ENCODE measurements around the gene LTBP1.

The LTBP1 gene

DNA sequence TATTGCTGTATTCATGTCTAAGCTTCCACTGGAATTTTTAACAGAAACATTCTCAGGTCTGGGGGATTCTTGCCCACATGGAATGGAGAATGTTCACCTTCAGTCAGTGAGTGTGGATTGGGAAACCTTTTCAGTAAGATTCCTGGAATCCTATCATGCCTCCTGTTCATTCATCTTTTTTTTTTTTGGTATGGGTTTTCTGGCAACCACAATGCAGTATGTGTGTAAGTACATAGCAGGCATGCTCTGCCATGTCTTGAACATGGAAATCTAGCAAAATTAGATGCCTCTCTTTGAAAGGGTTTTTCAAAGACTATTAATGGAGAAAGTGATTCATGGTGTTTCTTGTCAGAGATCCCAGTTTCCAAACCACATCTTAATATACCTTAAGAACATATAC is 176.5 kb downstream of the LTBP1 start:
- no peak for DNase-seq

DNA sequence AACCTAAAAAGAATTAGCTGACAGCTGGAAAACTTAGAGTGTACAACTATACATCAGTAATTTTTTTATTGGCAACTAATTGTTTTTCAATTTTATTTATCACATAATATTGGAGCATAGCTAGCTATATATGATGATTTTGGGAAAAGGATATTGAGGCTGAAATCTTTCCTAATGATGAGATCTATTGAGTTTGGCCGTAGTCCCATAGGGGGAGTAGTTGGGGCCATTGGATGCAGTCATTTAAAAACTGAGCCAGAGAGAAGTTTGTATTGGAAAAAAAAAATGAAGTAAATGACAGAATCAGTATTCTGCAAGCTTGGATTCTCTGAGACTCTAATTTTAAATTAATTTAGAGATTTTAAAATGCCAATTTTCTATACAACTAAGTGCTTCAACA is 179.8 kb downstream of the LTBP1 start:
- DNase-seq: no peak

GRCh38 chr2:33126958-33127357 is 180.2 kb downstream of the LTBP1 start:
- DNase-seq: no peak

DNA sequence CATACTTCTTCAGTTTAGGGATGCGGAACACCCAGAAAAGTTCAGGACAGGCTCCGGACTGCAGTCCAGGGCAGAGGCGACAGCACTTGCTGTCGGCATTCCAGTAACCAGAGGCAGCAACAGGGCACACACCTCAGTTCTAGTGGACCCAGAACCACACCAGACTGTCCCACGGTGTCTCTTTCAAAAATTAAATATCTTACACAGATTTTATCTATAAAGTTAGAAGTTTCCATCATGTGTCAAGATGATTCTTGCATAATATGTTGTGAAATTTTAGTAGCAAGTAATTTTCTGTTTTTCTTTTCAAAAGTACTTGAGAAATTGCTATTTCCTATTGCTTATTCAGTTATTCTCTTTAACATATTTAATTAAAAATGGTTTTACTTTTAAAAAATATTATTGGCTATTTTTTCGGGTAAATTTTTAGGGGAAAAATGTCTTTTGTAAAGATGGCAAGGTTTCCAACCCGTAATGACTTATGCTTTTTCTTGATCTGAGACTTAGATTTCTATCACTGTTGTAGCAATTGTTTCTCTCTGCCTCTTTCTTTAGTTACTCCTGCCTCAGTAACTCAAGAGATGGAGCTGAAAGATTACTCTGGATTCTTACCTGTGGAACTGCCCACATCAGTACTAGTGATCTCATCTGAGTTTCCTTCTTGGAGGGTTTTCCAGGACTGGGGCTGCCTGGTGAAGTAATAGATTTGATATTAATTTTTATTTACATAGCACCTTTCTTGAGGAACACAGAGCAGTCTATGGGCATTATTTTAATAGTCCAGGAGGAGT is 182.7 kb downstream of the LTBP1 start:
- no peak for DNase-seq

DNA sequence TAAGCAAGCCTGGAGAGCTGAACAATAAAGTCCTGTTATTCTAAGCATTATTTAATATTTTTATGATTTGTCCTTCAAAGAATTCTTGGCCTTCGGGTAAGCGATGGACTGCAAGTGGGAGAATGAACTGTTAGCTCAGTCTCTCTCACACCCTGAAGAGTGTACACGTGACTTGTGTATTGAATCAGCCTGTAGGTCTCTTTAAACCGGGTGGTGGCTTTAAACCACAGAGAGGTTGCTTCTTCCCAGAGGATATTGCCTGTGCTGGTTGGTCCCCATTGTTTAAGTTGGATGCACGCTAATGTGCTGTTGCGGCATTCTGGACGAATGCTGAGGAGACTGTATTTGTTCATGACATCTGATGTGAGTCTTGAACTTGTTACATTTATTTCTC is 183.3 kb downstream of the LTBP1 start:
- no peak for DNase-seq

DNA sequence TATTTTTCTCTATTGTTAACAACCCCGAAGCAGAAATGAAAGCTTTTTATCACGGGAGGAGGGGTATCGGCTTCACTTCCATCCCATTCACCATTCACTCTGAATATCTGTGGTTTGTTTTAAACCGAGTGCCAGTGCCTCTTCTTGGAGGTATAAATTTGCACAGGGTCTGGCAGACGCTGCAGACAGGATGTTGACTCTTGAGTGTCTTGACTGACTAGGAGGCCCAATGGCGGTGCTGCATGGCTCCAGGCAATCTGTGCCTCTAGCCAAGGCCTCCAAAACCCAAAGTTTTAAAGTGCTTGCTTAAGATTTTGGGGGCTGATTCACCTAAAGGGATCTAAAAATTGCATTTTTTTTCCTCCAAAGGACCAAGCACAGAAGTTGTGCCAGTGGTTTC is 183.8 kb downstream of the LTBP1 start:
- DNase-seq: no peak

- DNase-seq: no peak
Observed at GRCh38 chr2:33131111-33131510, 184.4 kb downstream of the LTBP1 start.

- DNase-seq: no peak
Observed at GRCh38 chr2:33131749-33132148, 185.0 kb downstream of the LTBP1 start.

GRCh38 chr2:33133454-33133952 is 186.8 kb downstream of the LTBP1 start:
- DNase-seq: no peak

DNA sequence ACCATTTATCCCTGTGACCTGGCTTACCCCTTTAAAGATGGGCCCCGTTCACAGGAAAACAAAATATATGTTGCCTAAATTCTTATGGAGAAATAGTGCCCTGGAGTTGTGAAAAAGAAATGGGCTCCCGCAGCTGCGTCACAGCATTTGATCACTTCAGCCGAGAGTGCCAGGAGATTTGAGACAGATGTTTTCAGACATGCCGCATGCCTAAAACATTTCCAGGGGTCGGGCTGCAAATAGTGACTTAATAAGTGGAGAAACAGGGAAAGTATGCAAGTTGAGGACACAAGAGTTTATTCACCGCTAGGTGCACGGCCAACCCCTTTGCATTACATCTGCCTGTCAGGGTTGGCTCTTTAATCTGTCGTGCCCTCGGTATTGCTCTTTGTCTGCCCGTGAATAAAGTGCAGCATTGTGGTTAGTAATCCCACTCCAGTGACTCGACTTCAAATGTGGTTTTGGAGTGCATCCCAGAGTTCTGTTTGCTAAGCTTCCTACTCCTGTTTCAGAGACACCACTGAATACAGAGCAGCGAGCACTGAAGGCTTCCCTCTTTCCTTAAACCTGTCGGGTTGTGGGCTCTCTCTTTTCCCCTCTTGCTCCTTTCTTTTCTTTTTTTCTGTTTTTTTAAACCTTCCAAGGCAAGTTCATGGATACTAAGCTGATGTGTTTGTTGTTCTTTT is 187.5 kb downstream of the LTBP1 start:
- DNase-seq: no peak

- no peak for DNase-seq
Observed at GRCh38 chr2:33134791-33135560, 188.2 kb downstream of the LTBP1 start.

DNA sequence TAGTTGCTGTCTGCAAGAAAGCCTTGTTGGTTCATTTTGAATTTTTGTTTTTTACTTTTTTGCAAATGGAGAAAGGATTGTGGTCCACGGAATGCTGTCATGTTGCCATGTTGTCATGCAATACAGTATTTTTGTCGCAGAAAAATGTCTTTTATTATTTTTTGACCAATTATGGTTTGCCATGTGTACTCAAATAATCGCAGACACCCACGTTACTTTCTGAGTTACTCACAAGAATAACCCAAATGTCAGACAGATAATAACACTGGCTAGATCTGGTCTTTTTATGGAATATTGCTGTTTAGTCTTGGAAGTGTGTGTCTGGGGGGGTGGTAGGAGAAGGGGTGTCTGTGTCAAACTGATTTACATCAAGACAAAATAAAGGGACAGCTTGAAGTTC is 188.9 kb downstream of the LTBP1 start:
- DNase-seq: no peak

- DNase-seq: no peak
Observed at GRCh38 chr2:33136056-33136455, 189.3 kb downstream of the LTBP1 start.

DNA sequence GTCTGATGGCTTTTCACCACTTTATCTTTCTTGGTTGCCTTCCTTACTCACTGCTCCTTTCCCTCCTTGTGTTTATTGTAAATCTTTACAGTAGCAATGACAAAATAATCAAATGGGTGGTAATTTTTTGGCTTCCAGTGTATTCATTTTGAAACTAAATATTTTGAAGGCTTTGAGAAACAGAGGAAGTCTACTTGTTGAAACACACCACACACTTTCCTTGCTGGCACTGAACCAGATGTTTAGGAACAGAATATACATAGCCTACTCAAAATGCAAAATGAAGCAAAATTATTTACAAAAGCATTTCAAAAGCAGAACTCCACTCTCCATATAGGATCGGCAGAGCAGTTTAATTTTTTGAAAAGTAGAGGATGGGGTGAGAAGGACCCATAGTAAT is 189.8 kb downstream of the LTBP1 start:
- no peak for DNase-seq

- no peak for DNase-seq
Observed at GRCh38 chr2:33137331-33137730, 190.6 kb downstream of the LTBP1 start.

DNA sequence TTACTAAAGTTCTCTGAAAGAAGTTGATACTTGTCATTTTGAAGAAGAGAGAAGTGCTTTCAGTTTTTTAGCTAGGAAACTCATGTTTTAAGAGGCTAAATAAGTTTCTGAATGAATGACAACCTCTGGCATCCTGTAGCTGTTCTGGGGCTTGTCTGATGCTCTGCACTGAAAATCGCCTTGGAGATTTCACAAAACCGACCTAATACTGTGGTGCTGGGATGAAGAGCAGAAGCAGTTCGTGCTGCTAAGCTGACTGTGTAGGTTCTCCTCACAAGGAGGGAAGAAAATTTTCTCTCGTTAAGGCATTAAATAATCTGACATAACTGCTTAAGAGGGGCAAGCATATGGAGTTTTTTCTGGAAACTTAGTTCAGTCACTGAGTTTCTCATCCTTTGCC is 193.2 kb downstream of the LTBP1 start:
- no peak for DNase-seq

DNA sequence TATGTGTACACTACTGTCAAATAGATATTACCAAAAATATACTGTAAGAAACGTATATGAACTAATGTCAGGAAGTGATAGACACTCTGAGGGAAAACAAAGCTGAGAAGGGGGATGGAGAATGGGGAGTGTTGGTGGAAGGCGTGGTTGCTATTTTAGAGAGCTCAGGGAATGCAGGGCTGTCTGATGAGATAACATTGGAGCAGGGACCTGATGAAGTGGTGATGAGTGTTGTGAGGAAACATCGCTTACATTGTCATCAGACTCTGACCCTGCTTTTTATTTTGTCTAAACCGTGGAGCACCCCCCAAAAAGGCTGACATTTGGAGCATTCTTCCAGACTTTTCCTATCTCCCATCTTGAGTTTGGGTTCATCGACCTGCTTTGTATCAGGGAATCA is 194.7 kb downstream of the LTBP1 start:
- no peak for DNase-seq

GRCh38 chr2:33142810-33143209 is 196.1 kb downstream of the LTBP1 start:
- DNase-seq: no peak

DNA sequence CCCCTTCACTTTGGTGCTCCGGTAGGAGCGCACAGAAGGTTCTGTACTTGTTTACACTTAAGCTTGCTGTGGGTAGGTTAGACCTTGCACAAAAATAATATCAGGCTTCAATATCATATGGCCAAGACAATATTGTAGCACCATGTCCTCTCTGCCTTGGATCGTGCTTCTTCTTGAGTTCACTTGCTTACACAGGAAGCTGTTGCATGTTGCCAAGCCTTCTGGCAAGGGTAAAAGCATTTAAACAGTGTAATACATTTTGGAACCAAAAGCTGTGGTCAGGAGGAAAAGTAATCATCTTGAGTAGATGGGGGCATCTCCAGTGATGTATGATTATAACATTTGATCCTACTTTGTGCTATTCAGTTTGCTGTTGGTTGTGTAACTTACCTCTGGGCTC is 197.5 kb downstream of the LTBP1 start:
- DNase-seq: no peak

DNA sequence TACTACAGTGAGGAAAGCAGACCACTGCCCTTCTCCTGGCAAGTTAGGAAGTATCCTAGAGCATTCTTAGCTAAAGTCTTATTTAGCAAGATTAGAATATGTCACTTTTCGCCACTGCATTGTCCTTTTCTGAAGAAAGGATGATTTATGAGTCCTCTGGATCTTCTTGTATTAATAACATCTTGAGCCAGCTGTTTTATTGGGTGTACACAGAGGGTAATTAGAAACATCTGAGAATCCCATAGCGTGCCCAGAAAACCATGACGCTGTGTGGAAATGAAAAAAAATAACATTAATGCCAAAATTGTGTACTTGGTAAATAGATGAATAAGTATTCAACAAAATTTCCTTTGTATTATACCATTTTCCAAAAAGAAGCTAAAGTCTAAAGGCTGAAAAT is 198.7 kb downstream of the LTBP1 start:
- no peak for DNase-seq

- DNase-seq: no peak
Observed at GRCh38 chr2:33146102-33146501, 199.3 kb downstream of the LTBP1 start.

DNA sequence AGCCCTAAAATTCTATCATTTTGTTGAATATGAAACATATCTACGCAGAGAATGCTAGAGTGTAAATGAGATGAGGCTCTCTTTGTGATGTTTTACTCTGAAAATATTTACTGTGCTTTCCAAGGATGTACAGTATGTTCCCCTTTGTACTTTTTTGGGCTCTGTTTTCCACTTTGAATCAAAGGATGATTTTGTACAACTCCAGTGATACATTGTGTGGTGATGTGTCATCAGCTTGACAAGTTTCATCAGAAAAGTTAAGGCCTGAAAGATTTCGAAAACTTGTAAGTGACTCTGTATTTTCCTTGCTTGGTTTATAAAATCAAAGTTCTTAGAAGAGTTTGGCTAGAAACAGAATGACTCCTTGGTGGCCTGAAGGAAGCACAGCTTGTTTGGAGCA is 206.3 kb downstream of the LTBP1 start:
- no peak for DNase-seq

DNA sequence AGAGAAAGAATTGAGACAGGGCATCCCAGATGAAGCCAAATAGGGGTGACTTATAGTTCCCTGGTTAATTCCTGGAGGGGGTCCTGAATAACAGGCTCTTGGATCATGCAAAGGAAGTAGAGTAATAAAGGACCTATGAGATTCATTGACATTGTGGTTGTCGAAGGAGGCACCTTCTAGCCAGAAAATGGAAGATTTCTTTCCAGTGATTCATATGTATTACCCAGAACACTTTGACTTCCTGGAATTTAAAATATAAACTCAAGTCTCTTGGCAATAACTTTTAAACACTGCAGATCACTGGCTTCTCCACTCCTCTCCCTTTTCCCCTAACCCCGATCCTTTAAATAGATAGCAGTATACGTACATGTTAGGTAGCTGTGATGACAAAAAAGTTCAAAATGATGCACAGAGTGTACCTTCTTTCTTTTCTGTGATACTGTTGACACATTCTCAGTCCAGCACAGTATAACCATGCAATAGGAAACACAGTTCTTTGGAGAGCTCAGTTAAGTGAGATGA is 211.8 kb downstream of the LTBP1 start:
- no peak for DNase-seq

GRCh38 chr2:33160191-33160590 is 213.4 kb downstream of the LTBP1 start:
- no peak for DNase-seq
